GM23248 (cell line): ENCODE results near the gene ADAMTS9.

ENCODE experiments used
- EZH2 ChIP-seq: fragments of 200-600 bp; sonication (generic); IDR thresholded peaks from 2 replicates; pipeline ENCODE4 v1.6.1; 2018; ENCODE audit warnings: antibody characterized with exemption, mild to moderate bottlenecking; ENCODE audit not compliant: insufficient read depth, poor library complexity, severe bottlenecking
- EZH2phosphoT487 ChIP-seq: fragments of 200-600 bp; sonication (generic); IDR thresholded peaks from 2 replicates; pipeline ENCODE4 v1.6.1; 2018; ENCODE audit warnings: antibody characterized with exemption, moderate library complexity, mild to moderate bottlenecking, low read depth; ENCODE audit not compliant: insufficient read depth

DNA sequence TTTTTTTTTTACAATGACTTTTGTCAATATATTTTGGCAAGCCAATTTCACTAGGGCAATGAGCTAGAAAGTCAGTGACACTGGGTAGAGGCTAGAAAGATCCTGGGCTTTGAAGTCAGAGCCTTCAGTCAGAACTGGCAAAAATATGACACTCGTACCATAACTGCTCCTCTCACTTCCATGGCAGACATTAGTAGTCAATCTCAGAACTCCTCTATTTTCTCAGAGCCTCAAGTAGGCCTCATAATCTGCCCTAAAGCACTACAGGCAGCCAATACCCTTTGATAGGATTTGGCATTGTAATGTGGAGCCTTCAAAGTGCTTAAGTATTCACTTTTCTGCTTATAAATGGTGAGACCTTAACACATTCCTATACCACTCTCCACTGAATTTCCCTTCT is 67.8 kb downstream of the ADAMTS9 start:
- no peak for TF ChIP-seq EZH2
- TF ChIP-seq EZH2phosphoT487 = no peak
